HG02588 (cell line): ENCODE measurements around the gene LYRM2.

Experiments
- ATAC-seq: cut with Tn5 transposase; IDR thresholded peaks from one replicate; pipeline ENCODE4 v1.9.1; 2021; ENCODE audit warnings: mild to moderate bottlenecking, moderate library complexity; ENCODE audit not compliant: unreplicated experiment

LYRM2 gene, protein sequence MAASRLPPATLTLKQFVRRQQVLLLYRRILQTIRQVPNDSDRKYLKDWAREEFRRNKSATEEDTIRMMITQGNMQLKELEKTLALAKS

DNA sequence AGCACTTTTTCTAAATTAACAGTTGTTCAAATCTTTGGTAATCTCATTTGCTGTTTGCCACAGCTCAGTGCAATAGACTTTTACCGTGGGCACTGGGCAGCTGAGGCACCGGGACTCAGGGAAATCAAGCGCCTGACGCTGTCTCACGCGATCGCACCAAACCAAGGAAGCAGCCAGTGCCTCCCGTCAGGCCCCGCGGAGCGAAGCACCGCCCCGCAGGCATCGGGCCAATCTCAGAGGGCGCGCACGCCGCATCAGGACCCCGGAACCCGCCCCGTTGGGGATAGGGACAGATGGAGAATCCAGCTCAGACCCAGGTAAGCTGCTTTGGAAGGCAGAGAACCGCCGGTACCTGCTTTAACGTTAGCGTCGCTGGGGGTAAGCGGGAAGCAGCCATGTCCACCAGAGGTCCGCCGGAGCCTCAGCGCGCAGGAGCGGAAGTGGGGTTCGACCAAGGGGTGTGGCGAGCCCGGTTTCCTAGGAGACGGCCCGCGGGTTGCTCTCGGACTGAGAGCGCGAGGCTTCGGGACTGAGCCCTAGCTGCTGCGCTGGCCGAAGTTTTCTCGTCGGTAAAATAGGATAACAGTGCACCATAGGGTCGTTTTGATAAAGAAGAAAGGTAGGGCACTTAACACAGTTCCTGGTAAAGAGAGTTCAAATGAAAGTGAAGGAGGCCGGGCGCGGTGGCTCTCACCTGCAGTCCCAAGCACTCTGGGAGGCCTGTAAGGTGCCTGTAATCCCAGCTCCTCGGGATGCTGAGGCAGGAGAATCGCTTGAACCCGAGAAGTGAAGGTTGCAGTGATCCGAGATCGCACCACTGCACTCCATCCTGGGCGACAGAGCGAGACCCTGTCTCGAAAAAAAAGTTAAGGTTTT is at the start of gene LYRM2:
TSS of gene LYRM2 (minus strand) at position 428 of the 876 bp plus-strand sequence. CDS start at position 397, 31 bp downstream.
- ATAC-seq = peak; percentile 99

DNA sequence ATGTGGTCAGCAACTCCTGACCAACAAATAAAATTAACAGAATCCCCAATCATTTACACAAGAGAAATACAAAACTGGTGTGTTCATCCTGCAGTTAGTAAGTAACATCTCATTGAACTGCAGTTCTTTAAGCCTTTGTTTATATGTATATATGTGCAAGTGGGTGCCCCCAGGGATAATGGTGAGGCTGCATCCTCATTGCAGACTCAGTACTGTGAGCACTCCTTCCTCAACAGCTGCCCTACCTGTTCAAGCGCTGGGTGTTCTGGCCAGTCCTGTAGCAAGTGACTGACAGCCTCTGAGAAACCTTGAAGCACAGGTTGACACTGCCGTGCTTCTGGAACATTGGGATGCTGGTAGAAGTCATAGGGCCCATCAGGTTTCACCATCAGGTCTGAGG is 49.8 kb upstream of the LYRM2 start:
- no peak for ATAC-seq

DNA sequence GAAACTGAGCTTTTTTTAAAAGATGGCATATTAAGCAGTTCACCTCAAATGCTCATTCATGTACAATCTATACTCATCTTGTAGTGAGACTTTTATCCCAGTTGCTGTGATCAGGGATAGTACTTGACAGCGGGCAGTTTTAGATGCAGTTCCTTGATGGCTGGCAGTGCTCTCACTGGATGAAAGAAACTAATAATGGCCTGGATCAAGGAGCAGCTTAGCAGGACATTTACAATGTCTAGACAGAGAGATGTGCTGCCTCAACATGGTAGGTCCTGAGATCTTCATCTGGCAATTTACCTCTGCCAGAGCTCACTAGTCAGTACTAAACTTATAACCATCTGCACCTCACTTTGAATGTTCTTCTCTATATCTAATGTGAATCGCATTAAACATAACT is 46.8 kb upstream of the LYRM2 start:
- ATAC-seq = no peak

DNA sequence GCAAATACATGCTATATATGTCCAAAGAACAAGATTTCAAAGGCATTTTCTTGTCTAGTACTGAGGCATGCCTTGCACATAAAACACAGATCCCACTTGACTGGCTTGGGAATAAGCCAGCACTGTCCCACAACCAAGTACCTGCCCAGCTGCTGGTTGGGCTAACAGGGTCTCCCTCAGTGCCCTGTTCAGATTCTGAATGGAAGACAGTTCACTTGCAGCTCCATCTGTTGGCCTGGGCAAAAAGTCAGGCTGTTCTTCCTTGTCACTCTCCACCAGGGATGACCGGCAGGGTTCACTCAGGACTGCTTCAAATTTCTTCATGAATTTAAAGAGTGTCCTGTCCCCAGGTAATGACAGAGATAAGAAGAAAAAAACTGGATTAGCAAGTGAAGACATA is 44.4 kb upstream of the LYRM2 start:
- no peak for ATAC-seq

DNA sequence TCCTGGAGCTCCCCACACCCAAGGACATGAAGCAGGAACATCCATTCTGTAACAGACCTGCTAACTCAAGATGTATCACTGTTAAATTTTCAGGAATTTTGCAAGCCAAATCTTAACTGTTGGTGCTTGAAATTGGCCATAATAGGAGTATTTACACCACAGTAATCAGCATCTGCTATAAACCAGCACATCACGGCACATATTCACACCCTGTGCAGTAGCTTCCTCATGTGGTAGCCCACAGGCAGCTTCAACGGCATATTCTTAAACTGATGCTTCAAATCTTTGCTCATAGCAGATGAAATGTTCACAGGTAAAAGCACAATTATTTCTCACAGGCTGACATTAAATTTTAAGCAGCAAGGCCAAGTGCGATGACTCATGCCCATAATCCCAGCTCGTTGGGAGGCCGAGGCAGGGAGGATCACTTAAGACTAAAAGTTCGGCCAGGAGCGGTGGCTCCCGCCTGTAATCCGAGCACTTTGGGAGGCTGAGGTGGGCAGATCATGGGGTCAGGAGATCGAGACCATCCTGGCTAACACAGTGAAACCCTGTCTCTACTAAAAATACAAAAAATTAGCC is 43.5 kb upstream of the LYRM2 start:
- no peak for ATAC-seq

DNA sequence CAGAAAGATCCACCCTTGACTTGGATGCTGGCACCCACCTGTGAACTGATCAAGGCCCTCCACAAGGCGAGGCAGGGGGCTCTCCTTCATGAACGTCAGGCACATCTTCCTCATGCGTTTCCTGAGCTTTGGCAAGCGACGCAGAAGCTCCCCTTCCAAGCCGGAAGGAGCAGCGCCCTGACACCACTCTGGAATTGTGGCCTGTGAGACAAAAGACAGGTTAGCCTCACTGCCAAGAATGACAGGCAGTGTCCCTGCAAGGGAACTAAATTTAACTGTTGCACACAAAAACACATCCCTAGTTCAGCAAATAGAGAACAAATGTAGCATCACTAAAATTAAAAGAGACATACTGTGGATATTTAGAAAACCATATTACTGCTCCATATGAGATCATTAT is 42.0 kb upstream of the LYRM2 start:
- no peak for ATAC-seq

DNA sequence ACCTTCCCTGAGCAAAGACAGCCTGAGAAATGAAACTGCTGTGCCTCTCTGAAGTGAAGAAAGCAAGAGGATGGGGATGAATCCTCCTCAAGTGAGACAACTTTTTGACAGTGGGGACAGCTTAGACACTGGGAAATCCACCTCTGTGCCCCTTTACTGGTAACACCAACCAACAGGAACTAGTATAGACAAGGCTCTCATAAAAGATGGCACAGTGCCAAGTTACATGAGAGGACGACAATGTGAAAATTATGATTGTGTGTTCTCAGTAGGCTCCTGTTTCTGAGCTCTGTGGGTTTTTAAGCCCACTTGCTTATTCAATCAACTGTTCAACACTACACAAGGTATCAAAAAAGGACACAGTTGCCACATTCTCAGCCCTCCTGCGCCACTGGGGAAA is 41.6 kb upstream of the LYRM2 start:
- no peak for ATAC-seq

DNA sequence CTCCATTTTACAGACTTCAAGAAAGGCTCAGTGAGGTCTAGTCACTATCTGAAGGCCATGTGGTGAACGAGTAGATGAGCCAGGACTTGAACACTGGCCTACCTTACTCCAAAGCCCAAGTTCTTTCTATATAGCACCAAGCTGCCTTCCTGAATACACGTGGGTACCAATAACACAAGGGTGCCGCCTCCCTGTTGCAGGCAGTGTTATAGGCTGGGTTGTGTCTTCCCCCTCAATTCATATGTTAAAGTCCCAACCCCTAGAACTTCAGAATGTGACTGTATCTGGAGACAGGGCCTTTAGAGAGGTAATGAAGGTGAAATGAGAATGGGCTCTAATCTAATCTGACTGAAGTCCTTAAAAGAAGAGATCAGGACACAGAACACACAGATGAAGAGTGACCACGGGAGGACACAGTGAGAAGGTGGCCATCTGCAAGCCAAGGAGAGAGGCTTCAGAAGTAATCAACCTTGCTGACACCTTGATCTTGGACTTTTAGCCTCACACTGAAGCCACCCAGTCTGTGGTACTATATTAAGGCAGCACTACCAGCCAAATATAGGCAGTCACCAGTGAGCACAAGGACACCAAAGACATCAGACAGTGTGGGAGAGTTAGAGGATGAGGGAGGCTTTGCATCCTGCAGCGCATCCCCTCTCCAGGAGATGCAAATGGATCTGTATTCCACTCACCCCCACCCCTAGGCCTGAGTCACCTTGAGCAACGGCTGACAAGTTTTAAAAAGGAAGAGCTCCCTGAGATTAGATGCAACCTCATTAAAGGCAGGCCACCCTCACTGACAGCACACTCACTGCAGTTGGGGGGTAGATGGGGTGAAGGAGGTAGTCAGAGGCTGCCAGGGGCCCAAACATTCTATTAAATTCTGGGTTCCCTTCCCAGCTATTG is 40.9 kb upstream of the LYRM2 start:
- no peak for ATAC-seq

DNA sequence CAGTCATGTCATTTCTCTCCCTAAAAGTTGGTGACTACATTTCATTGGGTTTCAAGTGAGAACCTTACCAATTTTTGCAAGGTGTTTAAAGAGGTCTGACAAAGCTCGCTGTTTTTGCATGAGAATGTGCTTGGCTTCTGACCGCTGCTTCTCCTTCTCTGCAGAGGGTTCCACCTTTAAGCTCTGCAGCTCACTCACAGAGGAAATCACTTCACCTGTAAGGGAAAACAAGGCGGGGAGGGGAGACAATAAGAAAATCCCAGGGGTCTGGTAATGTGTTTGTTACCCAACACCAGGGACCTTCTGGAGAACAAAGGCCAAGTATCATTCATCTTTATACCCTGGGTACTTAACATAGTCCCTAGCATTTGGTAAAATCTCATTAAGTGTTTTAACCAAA is 40.0 kb upstream of the LYRM2 start:
- no peak for ATAC-seq

DNA sequence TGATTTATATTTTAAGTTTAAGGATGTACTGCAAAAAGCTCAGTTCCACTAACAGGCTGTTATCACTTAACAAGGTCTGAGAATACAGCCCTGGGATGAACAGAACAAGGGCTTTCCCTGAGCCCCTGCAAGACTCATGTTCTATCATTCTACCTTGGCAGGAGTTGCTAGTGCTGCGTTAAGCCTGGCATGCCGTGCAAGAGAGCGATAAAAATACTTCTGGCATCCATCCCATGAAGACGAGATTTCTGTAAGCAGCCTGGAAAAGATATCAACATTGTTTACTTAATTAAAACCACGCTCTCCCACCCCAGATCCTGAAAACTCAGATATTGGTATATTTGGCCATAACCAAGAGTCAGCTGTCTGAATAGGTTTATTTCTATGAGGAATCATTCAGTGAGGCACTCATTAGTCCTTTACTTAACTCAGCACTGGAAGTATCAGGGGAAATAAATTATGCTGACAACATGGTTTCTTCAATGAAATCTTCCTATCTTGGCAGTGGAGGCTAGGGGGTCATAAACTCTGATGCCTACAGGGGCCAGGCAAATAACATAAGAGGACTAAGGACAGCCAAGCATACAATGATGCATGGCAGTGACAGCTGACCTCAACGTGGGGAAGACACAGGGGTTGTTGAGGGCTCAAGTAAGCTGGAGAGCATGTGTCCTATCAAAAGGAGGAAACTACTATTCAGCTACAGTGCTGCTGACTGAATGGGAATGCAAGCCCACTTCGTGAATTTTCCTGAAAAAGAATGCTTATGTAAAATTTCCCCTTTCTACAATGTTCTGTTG is 37.6 kb upstream of the LYRM2 start:
- ATAC-seq = no peak

DNA sequence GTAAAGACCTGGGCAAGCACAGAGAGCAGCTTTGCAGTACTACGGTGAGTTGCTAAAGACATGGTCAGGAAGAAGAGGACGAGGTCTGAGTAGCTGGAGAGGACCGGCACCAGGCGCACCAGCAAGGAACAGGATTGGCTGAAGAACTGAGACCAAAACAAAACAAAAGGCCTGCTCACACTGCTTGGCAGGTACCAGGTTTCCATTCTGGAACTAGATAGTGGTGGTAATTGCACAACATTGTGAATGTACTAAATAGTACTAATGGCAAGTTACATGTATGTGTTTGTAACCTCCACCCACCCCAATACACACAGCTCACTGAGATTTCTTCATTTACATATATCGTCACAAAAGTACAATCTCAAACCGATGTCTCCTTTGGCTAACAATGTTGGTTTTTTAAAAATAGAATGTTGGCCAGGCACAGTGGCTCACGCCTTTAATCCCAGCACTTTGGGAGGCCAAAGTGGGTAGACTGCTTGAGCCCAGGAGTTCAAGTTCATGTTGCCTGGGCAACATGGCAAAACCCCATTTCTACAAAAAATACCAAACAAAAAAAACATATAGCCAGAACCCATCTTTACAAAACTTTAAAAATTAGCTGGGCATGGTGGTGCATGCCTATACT is 32.5 kb upstream of the LYRM2 start:
- ATAC-seq = no peak

DNA sequence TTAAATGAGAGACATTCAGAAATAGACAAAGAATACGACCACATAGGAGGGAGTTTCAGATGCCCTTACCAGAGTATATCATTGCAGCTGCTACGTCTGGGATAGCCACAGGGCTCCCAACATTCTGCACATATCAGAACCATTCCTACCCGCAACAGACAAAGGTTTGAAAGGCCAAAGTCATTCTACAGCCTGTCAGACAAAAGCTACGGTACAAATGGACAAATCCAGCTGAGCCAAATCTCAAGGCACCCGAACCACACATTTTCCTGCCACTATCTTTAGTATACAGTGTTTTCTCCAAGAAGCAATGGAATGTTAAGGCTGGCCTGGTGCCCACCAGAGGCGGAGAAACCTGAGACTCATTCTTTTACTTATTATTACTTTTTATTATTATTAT is 30.5 kb upstream of the LYRM2 start:
- ATAC-seq = no peak

DNA sequence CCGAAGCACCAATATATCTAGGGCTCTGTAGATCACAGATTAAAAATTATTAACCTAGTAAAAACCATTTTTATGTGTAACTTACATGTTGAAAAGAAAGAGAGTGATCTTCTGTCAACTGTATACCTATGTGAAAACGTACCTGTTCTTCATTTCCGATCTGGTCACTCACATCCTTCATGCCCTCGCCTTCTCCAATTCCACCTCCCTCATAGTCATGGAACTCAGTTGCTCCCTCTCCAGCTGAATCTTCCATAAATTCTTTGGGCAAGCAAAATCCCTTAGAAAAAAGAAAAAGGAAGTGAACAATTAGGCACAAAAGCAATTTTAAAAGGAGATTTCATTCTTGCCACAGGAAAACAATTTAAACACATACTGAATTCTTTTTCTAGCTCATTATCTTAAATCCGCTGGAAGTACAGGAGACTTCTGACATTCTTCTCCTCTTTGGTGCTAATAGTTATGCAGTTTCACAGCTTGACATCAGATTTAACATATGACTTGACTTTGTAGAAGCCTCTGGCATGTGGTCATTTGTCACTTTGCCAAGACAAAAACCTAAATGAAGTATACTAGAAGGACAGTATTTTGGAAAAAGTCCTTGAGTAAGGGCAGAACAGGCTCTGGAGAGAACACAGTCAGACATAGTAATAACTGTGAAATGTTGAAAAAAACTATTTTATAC is 29.5 kb upstream of the LYRM2 start:
- no peak for ATAC-seq

DNA sequence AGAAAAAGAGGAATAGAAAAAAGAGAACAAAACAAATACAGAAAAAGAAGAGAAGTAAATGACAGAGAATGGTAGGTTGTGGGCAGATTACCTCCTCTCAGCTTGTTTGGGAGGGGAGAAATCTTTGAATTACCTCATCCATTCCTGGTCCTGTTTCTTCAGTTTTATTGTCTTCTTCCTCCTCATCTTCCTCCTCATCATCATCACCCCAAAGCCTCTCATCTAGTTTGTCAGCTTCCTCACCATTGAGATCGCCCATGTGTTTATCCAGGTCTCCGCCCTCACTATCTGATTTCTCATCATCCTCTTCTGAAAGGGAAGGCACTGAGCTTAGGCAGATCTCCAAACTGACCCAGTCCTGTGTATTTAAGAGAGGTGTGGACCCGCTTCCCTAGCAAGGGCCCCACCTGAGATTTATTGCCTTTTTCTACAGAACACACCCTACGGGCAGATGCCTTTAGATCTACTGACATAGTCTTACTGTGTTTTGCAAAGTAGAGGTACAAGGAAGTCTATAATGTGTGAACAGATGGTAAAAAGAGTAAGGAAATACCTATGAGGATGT is 24.2 kb upstream of the LYRM2 start:
- ATAC-seq = no peak

DNA sequence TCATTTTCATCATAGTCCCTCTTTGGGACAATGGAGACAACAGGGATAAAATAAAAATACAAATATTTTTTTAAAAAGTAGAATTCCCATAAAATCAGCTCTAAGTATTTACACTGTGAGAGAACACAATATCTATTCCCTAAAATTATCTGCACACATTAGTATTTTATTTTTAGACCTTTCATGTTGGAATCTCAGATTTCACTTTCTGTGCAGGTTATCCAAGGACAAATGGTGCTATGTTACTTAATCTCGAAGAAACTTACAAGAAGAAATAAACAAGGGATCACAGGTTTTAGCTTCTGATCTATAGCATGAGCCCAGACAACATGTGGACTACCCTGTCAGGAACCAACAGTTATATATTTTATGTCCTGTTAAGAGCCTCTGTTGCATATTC is 23.0 kb upstream of the LYRM2 start:
- no peak for ATAC-seq

DNA sequence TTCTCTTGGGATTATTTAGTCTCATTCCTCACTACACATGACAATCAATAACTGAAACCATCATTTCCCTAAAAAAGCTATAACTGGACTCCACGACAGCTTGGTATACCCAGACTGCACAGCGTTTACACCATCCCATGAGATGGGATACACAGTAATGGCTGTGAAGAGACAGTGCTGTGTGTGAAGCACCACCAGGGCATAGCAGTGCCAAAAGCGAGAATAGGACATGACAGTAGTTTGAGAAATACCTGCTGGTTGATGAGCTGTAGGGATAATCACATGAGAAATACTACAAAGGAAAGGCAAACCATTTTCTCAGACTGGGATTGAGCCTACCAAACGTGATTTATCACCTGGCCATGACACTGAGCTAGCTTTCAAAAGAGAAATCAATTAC is 22.4 kb upstream of the LYRM2 start:
- ATAC-seq = no peak

DNA sequence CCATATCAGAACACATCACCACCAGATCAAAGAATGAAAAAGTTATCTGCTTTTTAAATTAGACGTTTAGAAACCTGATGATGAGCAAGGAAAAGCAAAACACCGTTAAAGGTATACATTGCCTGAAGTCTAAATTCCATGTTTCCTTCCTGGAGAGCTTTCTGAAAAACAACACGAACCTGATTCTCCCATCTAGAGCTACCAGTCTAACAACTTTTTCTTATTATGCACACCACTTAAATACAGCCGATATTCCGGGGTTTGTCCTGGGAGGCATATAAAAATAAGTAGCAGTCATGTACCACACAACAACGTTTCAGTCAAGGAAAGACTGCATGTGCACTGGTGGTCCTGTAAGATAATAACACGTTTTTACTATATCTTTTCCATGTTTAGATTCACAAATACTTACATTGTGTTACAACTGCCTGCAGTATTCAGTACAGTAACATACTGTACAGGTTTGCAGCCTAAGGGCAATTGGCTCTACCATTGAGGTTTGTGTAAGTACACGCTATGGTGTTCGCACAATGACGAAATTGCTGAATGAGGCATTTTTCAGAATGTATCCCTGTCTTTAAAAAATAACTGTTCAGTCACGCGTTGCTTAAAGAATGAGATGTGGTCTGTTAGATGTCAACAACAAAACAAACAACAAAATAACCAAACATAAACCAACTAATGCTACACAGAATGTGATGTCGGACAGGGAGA is 19.1 kb upstream of the LYRM2 start:
- ATAC-seq = no peak

DNA sequence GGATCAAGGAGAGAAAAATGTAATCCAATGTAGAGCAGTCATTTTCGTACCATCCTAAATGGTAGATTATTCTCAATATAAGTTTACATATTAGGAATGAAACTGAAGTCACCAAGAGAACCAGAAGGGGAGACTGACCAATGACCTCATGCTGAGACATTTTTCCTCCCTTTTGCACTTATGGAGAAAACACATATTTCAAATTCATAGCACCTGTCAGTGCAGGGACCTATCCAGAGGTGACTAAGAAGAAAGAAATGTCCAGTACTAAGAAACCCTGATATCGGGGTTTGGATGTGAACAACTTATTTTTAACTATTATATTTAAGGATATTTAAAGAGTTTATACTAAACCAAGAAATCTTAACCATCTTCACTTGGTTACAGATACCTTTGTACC is 16.6 kb upstream of the LYRM2 start:
- no peak for ATAC-seq

DNA sequence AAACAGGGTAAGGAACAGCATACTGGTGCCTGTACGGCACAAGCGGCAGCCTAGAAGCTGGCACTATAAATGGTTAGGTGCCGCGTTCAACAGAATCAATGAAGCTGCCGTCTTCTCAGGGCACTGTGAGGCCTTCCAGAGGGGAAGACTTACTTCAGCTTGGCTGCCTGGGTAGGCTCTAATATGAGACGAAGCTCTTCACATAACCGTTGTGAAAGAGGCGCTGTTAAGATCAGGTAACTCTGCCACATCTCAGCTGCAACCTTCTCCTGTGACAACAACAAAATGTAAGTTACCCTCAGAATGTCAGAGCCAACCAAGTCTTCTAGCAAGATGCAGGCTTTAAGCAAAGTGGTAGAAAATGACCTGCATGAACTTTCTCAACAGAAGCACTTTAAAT is 12.0 kb upstream of the LYRM2 start:
- no peak for ATAC-seq
